GM12873 (cell line): ENCODE measurements around the gene IDI2.

Experiments used
- TF ChIP-seq, protein P1 (sequence below): IDR thresholded peaks from 2 replicates; pipeline ENCODE4 v1.5.1; 2012; ENCODE audit warnings: low read depth, mild to moderate bottlenecking, moderate library complexity, low read length, control low read depth; ENCODE audit not compliant: insufficient read depth; ENCODE audit errors: missing control alignments

The IDI2 gene

DNA sequence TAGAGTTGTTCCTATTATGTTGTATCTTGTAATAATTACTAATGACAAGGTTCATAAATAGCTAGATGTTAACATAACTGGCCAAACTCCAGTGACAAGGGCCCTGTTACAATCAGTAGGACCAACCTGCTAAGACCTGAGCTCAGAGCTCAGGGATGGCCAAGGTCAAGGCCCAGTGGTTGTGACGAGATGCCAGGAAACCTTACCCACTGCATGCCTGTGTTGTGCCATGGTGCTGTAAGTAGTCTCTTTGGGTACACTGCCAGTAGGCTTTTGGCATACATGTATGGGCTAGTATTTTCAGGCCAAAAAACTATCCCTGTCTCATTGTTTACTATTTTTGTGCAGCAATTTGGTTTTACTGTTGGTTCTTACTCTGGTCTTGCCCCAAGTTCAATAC lies 7.9 kb upstream of the IDI2 start:
- TF ChIP-seq, protein P1, sequence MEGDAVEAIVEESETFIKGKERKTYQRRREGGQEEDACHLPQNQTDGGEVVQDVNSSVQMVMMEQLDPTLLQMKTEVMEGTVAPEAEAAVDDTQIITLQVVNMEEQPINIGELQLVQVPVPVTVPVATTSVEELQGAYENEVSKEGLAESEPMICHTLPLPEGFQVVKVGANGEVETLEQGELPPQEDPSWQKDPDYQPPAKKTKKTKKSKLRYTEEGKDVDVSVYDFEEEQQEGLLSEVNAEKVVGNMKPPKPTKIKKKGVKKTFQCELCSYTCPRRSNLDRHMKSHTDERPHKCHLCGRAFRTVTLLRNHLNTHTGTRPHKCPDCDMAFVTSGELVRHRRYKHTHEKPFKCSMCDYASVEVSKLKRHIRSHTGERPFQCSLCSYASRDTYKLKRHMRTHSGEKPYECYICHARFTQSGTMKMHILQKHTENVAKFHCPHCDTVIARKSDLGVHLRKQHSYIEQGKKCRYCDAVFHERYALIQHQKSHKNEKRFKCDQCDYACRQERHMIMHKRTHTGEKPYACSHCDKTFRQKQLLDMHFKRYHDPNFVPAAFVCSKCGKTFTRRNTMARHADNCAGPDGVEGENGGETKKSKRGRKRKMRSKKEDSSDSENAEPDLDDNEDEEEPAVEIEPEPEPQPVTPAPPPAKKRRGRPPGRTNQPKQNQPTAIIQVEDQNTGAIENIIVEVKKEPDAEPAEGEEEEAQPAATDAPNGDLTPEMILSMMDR, result no peak

DNA sequence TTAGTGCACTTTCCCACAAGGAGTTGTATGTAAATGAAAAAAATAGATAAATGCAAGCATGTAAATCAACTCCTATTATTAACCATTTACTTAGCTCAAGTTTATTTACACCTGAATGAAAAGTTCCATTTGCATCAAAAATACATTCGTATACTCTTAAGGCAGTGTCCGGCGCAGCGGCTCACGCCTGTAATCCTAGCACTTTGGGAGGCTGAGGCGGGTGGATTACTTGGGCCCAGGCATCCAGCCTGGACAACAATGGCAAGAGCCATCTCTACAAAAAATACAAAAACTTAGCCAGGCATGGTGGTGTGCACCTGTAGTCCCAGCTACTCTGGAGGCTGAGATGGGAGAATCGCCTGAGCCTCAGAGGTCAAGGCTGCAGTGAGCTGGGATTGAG lies 4.2 kb upstream of the IDI2 start:
- TF ChIP-seq, protein P1, result no peak

DNA sequence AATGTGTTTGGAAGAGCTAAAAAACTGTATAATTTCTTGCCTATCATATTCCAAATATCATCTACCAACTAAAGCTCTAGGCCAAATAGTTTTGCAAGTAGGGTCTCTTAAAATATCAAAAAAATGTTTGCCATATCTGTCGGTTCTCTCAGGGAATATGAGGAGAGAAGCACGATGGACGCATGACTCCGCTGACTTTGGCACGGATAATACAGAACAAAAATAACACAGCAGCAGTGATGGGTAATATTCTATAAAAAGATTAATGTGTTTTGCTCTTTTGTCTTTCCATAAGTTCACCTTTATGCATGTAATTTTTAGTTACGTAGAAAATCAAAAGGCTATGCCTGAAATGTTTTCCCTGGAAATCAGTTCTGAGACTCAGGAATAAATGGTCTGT lies 919 bp upstream of the IDI2 start:
- TF ChIP-seq, protein P1, result no peak

DNA sequence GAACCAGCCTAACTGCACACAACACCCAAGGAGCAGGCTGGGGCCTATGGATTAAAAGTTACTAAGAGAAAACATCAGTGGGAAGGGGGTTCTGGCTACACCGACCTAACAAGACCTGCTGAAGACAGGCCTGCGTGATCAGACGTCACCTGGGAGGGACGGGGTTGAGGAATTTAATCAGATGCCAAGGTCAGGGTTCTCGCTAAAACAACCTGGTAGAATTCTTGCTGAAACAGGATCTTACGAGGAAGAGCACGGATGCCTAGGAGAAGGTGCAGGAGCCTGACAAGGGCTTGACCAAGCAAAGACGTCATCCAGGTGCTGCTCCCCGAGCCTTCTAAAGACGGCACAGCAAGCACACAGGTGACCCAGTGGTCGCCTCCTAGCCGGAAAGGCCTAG lies 1.6 kb downstream of the IDI2 start:
- TF ChIP-seq, protein P1, result no peak

DNA sequence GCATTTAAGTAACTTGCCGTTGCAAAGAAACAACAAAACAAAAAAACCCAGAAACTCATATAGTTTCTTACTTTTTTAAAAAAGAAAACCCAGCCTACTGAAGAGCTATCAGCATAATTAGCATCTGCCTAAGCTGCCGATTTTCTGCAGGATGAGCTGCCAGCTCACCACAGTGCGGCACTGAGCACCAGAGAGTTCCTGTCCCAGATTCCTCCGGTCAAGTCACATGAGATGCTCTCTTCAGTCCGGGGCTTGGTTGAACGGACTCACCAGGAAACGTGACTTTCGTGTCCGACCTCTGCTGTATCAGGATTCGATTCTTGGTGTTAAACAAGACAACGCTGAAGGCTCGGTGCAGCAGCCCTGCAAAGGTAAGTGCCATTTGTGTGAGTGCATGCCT lies 3.2 kb downstream of the IDI2 start:
- TF ChIP-seq, protein P1, result no peak

DNA sequence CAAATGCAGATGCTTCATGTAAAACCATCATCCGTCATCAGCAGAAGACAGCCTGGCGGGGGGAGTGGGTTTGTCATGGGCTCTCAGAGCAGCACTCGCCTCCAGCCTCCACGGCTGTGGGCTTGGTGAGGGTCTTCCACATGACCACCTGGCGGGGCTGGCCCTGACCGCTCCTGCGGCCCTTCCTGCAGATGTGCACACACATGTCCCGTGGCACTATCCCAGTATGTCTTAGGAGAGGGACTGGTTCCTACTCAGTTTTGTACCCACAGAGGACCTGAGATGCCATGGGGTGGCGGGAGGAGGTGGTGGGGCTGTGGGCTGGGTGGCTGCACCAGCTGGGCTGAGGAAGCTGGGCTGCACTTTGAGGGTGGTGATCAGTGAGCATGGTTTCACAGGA lies 4.7 kb downstream of the IDI2 start:
- TF ChIP-seq, protein P1, result no peak

DNA sequence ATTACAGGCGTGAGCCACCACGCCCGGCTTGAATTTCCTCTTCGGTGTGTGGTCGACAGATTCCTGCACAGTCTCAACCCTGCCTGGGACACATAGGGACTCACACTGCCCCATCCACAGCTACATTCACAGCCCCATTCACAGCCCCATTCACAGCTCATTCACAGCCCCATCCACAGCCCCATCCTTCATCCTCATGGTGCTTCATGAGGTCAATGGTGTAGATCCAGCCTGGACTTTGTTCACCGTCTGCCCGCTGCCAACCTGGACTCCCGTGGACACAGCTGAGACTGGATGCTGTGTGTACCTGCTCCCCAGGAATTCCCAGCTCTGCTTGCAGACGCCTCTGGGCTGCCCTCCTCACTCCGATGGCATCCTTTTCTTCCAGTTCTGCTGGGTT lies 5.2 kb downstream of the IDI2 start:
- TF ChIP-seq, protein P1, result no peak
